Left lung (tissue), 10 donors: ENCODE measurements around the gene RBMS3. TPM values are rescaled to one million over a fixed set of nuclear protein-coding genes. Genes with fewer than 3 reads are reported as not detected.
"Not testable (repeated sequence)": the region's sequence is repeated elsewhere in the genome, so short reads cannot be mapped to it uniquely, and the experiment has no call there.

ENCODE experiments used
- ATAC-seq: fragments of 200-7000 bp; cut with Tn5 transposase; one replicate; pipeline ENCODE4 v1.9.1; 2020; ENCODE audit warnings: moderate library complexity
- DNase-seq, 4 donors: peaks; one replicate each; pipeline ENCODE4 v3.0.0-alpha.2; 2013 to 2020
- H3K27ac ChIP-seq, 2 donors: fragments of 200-600 bp; sonication (generic) in 1 of 2; one replicate each; pipeline versions ENCODE4 v1.5.0 to v1.8.0; 2020 to 2021
- H3K27me3 ChIP-seq, 2 donors: fragments of 200-600 bp; sonication (generic) in 1 of 2; one replicate each; pipeline versions ENCODE4 v1.5.0 to v1.8.0; 2020 to 2021
- H3K36me3 ChIP-seq, 2 donors: fragments of 200-600 bp; sonication (generic) in 1 of 2; one replicate each; pipeline versions ENCODE4 v1.5.0 to v1.8.0; 2020 to 2021
- H3K4me1 ChIP-seq, 2 donors: fragments of 200-600 bp; one replicate each; pipeline ENCODE4 v1.8.0; 2021
- H3K4me3 ChIP-seq, 2 donors: fragments of 200-600 bp; sonication (generic) in 1 of 2; one replicate each; pipeline versions ENCODE4 v1.5.0 to v1.8.0; 2020 to 2021; ENCODE audit warnings: mild to moderate bottlenecking in 1 of 2
- H3K9me3 ChIP-seq, 2 donors: fragments of 200-600 bp; sonication (generic) in 1 of 2; one replicate each; pipeline versions ENCODE4 v1.5.0 to v1.8.0; 2020 to 2021
- CTCF ChIP-seq, 2 donors: fragments of 200-600 bp; sonication (generic) in 1 of 2; IDR thresholded peaks; one replicate each; pipeline versions ENCODE4 v1.5.0 to v1.8.0; 2021; ENCODE audit warnings: antibody characterized with exemption in 2 of 2
- intact Hi-C, 2 donors: fragments of 100-400 bp; cut with DNase I; formaldehyde crosslinking; loops; one replicate each; pipeline versions ENCODE4 v1.11.2 to v1.14.2; 2022
- polyA plus RNA-seq, 6 donors: library from polyadenylated mRNA; unstranded; fragments of 120-200 nt; gene quantifications; one replicate each; pipeline ENCODE4 v1.2.1, GENCODE V29; 2013; ENCODE audit not compliant: insufficient read length in 6 of 6
- total RNA-seq, 2 donors: library from RNA; stranded (reverse); fragmentation: NEBNext Ultra II Directional; extraction: Animal tissue kit (Norgen Biotek cat#: 25700); gene quantifications; one replicate each; pipeline ENCODE4 v1.2.1, GENCODE V29; 2021
- donor health status: DM: no; HTN: yes; CAD: no.
- donor health status: DM: no; HTN: no; CAD: no.

RBMS3 gene
- total and polyA plus RNA-seq, 8 donors = 27.1 to 51.6 (median 37.6) TPM

- intact Hi-C loops = no loop called here
- ATAC-seq = peak; percentile 21
- Histone ChIP-seq H3K36me3 (no peaks in the 10 kb centered on the region), H3K4me3 (no peak overlapping the region), H3K27ac (no peak overlapping the region), H3K4me1 (no peaks in the 10 kb centered on the region), H3K27me3 (no peaks in the 10 kb centered on the region), H3K9me3 (no peaks in the 10 kb centered on the region)
- no peak for TF ChIP-seq CTCF (IDR thresholded peaks at IDR 0.05)
- DNase-seq = no peak
Measured at GRCh38 chr3:29385046-29385830, 104.4 kb downstream of the RBMS3 start.

DNA sequence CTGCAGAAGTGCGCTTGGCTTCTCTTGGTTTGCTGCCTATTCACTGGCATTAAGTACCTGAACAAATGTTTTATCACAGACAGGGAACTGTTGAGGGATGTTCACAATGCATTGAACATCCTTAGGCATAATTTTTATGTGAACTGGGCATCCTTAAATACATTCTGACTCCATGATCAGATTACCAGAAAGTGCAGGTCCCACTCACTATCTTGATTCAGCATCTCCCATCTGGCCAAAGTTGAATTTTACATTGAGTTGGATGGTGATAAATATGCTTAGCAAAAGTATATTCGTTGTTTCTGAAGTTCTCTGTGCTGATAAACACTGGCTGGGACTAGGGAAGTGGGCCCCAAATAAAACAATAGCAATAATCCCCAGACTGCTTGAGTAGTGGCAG lies 108.5 kb downstream of the RBMS3 start:
- no peak overlapping the region for H3K27ac ChIP-seq
- no peaks in the 10 kb centered on the region for H3K4me1 ChIP-seq
- no peak overlapping the region for H3K4me3 ChIP-seq
- TF ChIP-seq CTCF (IDR thresholded peaks at IDR 0.05) = no peak
- DNase-seq (no peak), ATAC-seq (no peak)
- no peaks in the 10 kb centered on the region for H3K27me3 ChIP-seq
- no peaks in the 10 kb centered on the region for H3K36me3 ChIP-seq
- H3K9me3 ChIP-seq = no peaks in the 10 kb centered on the region
- intact Hi-C loops = no loop called here

DNA sequence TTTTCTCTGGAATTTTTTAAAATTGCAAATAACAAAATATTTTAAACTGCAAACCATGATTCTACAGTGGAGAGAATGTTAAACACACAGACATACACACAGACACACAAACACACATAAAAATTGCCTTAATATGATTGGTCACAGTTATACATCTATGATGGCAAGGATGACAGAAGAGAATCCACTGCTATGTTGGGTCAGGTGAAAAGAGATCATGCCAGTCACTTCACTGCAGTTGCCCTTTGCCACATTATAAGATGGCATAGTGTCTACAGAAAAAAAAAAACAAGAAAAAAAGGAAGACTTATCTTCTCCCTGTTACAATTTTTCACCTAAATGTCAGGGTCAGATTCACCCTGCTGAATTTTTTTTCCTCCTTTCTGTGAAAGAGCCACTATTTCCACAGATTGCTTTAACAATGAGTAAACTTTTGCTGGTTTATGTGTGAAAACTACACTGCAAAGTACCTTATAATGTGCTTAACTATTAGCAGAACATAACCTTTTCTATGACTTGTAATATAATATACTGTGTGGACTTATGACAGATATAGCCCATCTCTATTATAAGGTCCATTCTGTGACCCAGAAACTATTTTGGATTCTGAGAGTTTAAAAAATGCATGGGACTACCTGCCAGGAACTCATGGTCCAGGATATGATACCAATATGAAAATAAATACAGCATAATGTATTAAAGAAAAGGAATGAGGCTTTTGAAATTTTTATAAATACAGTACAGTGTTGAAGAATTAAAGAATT lies 111.9 kb downstream of the RBMS3 start:
- no peaks in the 10 kb centered on the region for H3K4me1 ChIP-seq
- intact Hi-C loops = no loop called here
- DNase-seq (no peak), ATAC-seq (no peak)
- no peaks in the 10 kb centered on the region for H3K27me3 ChIP-seq
- no peak overlapping the region for H3K27ac ChIP-seq
- TF ChIP-seq CTCF (IDR thresholded peaks at IDR 0.05) = no peak
- H3K9me3 ChIP-seq = no peaks in the 10 kb centered on the region
- no peak overlapping the region for H3K4me3 ChIP-seq
- H3K36me3 ChIP-seq = no peaks in the 10 kb centered on the region

DNA sequence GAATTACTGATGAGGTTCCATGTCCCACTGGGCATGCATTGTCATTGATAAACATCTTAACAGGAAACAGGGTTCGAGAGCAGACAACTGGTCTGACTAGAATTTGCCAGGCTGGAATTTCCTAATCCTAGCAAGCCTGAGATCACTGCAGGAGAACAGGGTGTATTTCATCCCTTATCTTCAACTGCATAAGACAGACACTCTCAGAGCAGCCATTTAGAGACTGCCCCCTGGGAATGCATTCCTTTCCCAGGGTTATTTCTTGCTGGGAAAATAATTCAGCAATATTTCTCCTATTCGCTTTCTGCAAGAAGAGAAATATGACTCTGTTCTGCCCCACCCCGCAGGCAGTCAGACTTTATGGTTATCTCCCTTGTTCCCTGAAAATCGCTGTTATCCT lies 113.1 kb downstream of the RBMS3 start:
- H3K9me3 ChIP-seq, H3K27ac ChIP-seq, H3K4me1 ChIP-seq, intact Hi-C loops, H3K27me3 ChIP-seq, ATAC-seq, H3K4me3 ChIP-seq, H3K36me3 ChIP-seq, DNase-seq: not testable (repeated sequence)

GRCh38 chr3:29397406-29397805 lies 116.5 kb downstream of the RBMS3 start:
- no peak for ATAC-seq
- Histone ChIP-seq H3K9me3 (no peaks in the 10 kb centered on the region), H3K4me1 (no peaks in the 10 kb centered on the region), H3K27me3 (no peaks in the 10 kb centered on the region), H3K4me3 (no peak overlapping the region), H3K36me3 (no peaks in the 10 kb centered on the region), H3K27ac (no peak overlapping the region)
- no peak for TF ChIP-seq CTCF (IDR thresholded peaks at IDR 0.05)
- no peak for DNase-seq
- intact Hi-C loops = no loop called here
